Neural progenitor cell (in vitro differentiated cells): ENCODE measurements around the gene ODF2L.

Experiments used
- EZH2 ChIP-seq: fragments of 200-600 bp; sonication (generic); IDR thresholded peaks from 2 replicates; pipeline ENCODE4 v1.6.1; 2017; ENCODE audit warnings: antibody characterized with exemption, mild to moderate bottlenecking, moderate library complexity
- EZH2phosphoT487 ChIP-seq: fragments of 200-600 bp; sonication (generic); IDR thresholded peaks from 2 replicates; pipeline ENCODE4 v1.6.1; 2017; ENCODE audit warnings: antibody characterized with exemption
- TF ChIP-seq, protein P1 (sequence below): fragments of 200-600 bp; sonication (generic); IDR thresholded peaks from 2 replicates; pipeline ENCODE4 v1.5.1; 2017; ENCODE audit warnings: antibody characterized with exemption, mild to moderate bottlenecking

DNA sequence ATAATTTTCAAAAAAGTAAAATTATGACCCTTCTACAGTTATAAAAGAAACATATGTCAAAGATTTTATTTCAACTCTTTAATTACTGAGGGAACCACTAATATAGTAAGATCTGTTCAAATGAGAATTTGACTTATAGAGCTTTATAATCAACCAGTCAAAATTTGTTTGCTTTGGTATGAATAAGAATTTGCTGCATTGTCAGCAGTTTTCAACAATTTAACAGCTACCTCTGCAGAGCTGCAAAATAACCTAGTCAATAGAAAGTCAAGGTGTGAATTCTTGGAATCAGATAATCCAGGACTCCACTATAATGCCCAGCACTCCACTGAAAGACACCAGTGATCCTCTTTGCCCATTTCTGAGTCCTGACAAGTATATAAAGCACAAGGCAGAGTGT is 78.2 kb downstream of the ODF2L start:
- TF ChIP-seq, protein P1, sequence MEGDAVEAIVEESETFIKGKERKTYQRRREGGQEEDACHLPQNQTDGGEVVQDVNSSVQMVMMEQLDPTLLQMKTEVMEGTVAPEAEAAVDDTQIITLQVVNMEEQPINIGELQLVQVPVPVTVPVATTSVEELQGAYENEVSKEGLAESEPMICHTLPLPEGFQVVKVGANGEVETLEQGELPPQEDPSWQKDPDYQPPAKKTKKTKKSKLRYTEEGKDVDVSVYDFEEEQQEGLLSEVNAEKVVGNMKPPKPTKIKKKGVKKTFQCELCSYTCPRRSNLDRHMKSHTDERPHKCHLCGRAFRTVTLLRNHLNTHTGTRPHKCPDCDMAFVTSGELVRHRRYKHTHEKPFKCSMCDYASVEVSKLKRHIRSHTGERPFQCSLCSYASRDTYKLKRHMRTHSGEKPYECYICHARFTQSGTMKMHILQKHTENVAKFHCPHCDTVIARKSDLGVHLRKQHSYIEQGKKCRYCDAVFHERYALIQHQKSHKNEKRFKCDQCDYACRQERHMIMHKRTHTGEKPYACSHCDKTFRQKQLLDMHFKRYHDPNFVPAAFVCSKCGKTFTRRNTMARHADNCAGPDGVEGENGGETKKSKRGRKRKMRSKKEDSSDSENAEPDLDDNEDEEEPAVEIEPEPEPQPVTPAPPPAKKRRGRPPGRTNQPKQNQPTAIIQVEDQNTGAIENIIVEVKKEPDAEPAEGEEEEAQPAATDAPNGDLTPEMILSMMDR: no peak
- no peak for TF ChIP-seq EZH2phosphoT487
- no peak for TF ChIP-seq EZH2
